ENCODE measurements around the gene SPINK5. TPM values are rescaled to one million over a fixed set of nuclear protein-coding genes. Genes with fewer than 3 reads are reported as not detected.

SPINK5 gene
- total RNA-seq, 1 experiment from 2014 or later, result 5.9 TPM

- no peak for TF ChIP-seq HMGXB4 (CRISPR knock-in tag; IDR thresholded peaks at IDR 0.05)
These were observed 43.4 kb upstream of the SPINK5 start (continued) for GRCh38 chr5:148020257-148020988.

DNA sequence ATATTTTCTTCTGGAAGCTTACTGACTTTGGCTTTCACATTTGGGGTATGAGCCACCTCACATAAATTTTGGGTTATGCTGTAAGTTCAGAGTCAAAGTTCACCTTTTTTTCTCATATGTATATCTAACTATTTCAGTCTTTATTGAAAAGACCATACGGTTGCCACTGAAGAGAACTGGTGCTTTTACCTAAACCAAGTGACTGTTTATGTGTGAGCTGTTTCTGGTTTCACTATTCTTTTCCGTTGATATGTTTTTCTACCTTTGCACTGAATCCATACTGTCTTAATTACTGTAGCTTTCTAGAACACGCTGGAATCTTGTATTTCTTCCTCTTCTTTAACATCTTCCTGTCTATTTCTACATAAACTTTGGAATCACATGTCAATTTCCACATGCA is 36.3 kb upstream of the SPINK5 start:
- DNase-seq (ENCODE audit: low spot score), result no peak
- TF ChIP-seq ZNF532 (CRISPR knock-in tag; IDR thresholded peaks at IDR 0.05; ENCODE audit: borderline replicate concordance) (no peak), NFYB (CRISPR knock-in tag; conservative IDR thresholded peaks at IDR 0.05; ENCODE audit: low read depth) (no peak), JUN (CRISPR knock-in tag; IDR thresholded peaks at IDR 0.05) (no peak), ZNF138 (CRISPR knock-in tag; conservative IDR thresholded peaks at IDR 0.05) (no peak), TCF7 (CRISPR knock-in tag; IDR thresholded peaks at IDR 0.05; ENCODE audit: low read depth) (no peak), ZNF671 (CRISPR knock-in tag; IDR thresholded peaks at IDR 0.05) (no peak), ZNF396 (CRISPR knock-in tag; IDR thresholded peaks at IDR 0.05; ENCODE audit: borderline replicate concordance) (no peak), ZMAT4 (CRISPR knock-in tag; IDR thresholded peaks at IDR 0.05) (no peak), MXD4 (CRISPR knock-in tag; IDR thresholded peaks at IDR 0.05; ENCODE audit: borderline replicate concordance) (no peak), IRF2 (CRISPR knock-in tag; IDR thresholded peaks at IDR 0.05; ENCODE audit: borderline replicate concordance, low read depth) (no peak)
- TF ChIP-seq, protein P1, sequence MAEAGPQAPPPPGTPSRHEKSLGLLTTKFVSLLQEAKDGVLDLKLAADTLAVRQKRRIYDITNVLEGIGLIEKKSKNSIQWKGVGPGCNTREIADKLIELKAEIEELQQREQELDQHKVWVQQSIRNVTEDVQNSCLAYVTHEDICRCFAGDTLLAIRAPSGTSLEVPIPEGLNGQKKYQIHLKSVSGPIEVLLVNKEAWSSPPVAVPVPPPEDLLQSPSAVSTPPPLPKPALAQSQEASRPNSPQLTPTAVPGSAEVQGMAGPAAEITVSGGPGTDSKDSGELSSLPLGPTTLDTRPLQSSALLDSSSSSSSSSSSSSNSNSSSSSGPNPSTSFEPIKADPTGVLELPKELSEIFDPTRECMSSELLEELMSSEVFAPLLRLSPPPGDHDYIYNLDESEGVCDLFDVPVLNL (CRISPR knock-in tag; IDR thresholded peaks at IDR 0.05; ENCODE audit: borderline replicate concordance, low read depth), result no peak
- TF ChIP-seq, protein P2, sequence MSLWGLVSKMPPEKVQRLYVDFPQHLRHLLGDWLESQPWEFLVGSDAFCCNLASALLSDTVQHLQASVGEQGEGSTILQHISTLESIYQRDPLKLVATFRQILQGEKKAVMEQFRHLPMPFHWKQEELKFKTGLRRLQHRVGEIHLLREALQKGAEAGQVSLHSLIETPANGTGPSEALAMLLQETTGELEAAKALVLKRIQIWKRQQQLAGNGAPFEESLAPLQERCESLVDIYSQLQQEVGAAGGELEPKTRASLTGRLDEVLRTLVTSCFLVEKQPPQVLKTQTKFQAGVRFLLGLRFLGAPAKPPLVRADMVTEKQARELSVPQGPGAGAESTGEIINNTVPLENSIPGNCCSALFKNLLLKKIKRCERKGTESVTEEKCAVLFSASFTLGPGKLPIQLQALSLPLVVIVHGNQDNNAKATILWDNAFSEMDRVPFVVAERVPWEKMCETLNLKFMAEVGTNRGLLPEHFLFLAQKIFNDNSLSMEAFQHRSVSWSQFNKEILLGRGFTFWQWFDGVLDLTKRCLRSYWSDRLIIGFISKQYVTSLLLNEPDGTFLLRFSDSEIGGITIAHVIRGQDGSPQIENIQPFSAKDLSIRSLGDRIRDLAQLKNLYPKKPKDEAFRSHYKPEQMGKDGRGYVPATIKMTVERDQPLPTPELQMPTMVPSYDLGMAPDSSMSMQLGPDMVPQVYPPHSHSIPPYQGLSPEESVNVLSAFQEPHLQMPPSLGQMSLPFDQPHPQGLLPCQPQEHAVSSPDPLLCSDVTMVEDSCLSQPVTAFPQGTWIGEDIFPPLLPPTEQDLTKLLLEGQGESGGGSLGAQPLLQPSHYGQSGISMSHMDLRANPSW (CRISPR knock-in tag; conservative IDR thresholded peaks at IDR 0.05; ENCODE audit: low read depth), result no peak
- ChIA-PET POLR2A (no interaction called here), CTCF (interaction anchor here (0.5 to 0.6 kb wide), 2 partner anchors 32 to 204 kb away, joined by 3 to 4 read pairs; no protein-coding TSS in a partner anchor)
- H3K36me3 Mint-ChIP-seq, result peaks cover 8% of the 10 kb centered on the region; the same call in 1 of the 2 replicates
- peaks cover 5% of the 10 kb centered on the region; the same call in 1 of the 2 replicates for H3K9me3 Mint-ChIP-seq
- no peaks in the 10 kb centered on the region for H3K27me3 Mint-ChIP-seq (ENCODE audit: low read depth)
- ATAC-seq, result no peak
- H3K27ac Mint-ChIP-seq, result no peak overlapping the region
- no peaks in the 10 kb centered on the region for H3K4me1 Mint-ChIP-seq
- no peak overlapping the region for H3K4me3 Mint-ChIP-seq

All from WTC11 (cell line).